Astrocyte of the spinal cord (primary cell): ENCODE measurements around the gene GPC4.

Experiments
- DNase-seq: peaks from one replicate; pipeline ENCODE4 v3.0.0; 2011; ENCODE audit warnings: low read depth, low spot score
- H3K4me3 ChIP-seq: 2 replicates; pipeline ENCODE4 v1.5.1; 2011; ENCODE audit warnings: low read depth, mild to moderate bottlenecking, low read length, moderate library complexity
- in situ Hi-C: cut with HindIII; loops from 2 replicates; pipeline ENCODE4 v1.10.0; 2017; ENCODE audit warnings: low sequenced_read_pairs
- TF ChIP-seq, protein P1 (sequence below): IDR thresholded peaks from 2 replicates; pipeline ENCODE4 v1.5.1; 2012; ENCODE audit warnings: low read depth, mild to moderate bottlenecking, low read length, inconsistent platforms

The GPC4 gene

DNA sequence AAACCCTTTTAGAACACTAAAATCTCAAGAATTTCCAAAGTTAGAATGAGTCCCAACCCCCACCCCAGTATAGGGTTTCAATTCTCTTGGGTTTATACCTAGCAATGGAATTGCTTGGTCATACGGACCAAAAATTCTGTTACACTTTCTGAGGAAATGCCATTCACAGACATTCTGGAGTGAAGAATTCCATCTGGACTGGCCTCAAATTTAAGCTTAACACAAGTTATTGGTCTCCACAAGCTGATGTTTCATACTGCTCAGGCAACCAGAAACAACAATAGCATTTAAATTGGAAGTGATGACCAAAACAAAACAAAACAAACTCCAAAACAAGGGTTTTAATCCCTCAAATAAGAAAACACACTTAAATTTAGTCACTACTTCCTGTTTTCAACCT is 51.1 kb downstream of the GPC4 start:
- in situ Hi-C loops = no loop called here
- TF ChIP-seq, protein P1, sequence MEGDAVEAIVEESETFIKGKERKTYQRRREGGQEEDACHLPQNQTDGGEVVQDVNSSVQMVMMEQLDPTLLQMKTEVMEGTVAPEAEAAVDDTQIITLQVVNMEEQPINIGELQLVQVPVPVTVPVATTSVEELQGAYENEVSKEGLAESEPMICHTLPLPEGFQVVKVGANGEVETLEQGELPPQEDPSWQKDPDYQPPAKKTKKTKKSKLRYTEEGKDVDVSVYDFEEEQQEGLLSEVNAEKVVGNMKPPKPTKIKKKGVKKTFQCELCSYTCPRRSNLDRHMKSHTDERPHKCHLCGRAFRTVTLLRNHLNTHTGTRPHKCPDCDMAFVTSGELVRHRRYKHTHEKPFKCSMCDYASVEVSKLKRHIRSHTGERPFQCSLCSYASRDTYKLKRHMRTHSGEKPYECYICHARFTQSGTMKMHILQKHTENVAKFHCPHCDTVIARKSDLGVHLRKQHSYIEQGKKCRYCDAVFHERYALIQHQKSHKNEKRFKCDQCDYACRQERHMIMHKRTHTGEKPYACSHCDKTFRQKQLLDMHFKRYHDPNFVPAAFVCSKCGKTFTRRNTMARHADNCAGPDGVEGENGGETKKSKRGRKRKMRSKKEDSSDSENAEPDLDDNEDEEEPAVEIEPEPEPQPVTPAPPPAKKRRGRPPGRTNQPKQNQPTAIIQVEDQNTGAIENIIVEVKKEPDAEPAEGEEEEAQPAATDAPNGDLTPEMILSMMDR = no peak

DNA sequence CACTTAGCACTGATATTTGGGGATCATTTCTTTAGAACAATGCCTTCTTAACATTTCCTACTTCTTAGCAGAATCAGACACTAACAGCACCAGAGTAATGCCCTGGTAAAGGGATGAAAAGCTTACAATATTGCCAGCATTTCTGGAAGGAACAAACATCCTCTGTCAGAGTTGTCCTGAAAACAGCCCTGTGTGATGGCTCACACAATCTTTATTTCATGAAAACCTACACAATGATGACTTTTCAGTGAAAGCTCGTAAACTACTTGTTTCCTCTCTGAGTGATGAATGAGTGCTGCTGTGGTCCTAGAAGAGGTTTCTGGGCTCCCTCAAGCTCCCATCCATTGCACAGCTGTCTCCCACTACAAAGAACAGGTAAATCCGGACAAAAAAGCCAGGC is 52.8 kb downstream of the GPC4 start:
- DNase-seq = no peak
- H3K4me3 ChIP-seq = no peak overlapping the region
- TF ChIP-seq, protein P1 = no peak
- in situ Hi-C loops = no loop called here

More for the DNA sequence above, 51.1 kb downstream of the GPC4 start:
- H3K4me3 ChIP-seq = no peak overlapping the region
- DNase-seq = no peak

DNA sequence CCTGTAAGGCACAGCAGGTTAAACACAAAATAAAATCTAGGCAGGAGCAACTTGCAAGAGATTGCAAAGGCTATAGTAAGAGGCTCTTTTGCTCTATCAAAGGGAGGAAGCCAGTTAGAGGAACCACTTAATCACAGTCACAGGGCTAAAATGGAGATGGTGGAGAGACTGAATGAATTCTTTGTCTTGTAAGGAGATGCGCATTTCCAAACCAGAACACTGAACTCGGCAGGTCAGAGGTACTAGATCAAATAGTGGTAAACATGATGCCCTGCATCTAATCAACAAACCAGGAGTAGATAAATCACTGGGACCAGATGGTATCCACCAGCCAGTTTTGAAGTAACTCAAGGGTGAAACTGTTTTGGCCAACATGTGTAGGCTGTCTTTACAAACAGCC is 55.8 kb downstream of the GPC4 start:
- H3K4me3 ChIP-seq = no peak overlapping the region
- TF ChIP-seq, protein P1 = no peak
- no peak for DNase-seq
- in situ Hi-C loops = no loop called here

DNA sequence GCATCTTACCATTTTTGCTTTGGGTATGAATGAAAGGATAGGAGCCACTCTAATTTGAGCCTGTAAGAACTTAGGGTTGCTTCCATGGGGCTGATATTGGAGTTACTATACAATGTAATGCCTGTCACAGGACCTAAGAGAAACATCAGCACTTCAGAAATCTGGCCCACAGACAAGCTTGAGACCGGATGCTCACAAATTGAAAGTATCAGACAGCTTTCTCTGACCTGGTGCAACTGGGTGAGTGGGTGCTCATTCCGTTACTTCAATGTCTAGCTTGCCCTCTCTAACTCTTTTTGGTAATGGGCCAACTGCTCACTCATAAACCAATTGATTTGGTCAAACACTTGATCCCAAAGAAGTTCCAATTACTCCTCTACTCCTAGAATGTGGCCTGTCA is 62.1 kb downstream of the GPC4 start:
- in situ Hi-C loops = no loop called here

DNA sequence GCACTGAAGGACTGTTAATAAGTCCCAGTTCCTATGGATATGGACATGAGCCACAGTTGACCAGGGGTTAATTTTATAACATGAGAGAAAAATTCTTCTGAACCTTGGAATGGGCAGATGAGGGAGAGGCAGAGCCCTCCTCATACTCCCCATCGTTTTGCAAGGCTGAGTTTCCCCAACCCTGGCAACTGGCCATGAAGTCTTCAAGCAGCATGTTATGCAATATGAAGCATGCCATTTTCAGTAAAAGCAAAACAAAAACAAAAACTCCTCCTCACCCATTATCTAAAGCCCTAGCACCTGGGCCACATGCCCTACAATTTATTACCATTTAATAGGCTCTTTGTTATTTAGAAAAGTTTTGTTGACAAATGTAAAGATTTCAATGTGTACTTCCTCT is 64.5 kb downstream of the GPC4 start:
- no peak overlapping the region for H3K4me3 ChIP-seq
- TF ChIP-seq, protein P1 = no peak
- DNase-seq = no peak
- in situ Hi-C loops = no loop called here

More for the DNA sequence above, 62.1 kb downstream of the GPC4 start:
- TF ChIP-seq, protein P1 = no peak
- H3K4me3 ChIP-seq = no peak overlapping the region
- DNase-seq = no peak

DNA sequence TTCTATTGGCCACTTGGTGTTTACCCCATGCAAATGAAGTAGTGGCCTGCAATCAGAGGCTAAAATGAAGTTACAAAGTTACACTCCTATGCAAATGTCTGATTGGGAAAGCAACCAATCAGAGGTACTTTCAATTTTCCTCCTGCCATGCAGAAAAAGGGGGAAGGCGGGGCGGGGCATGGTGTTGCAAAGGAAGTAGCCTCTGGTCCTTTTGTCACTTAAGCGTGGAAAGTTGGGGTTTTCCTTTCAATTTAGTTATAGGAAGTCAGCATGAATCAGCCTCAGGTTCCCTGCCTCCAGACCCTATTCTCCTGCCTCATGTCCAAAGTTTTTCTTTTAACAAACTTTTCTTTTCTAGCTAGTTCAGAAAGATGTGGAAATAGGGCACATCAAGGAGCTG is 69.3 kb downstream of the GPC4 start:
- TF ChIP-seq, protein P1 = no peak
- no peak for DNase-seq
- no peak overlapping the region for H3K4me3 ChIP-seq
- in situ Hi-C loops = no loop called here

DNA sequence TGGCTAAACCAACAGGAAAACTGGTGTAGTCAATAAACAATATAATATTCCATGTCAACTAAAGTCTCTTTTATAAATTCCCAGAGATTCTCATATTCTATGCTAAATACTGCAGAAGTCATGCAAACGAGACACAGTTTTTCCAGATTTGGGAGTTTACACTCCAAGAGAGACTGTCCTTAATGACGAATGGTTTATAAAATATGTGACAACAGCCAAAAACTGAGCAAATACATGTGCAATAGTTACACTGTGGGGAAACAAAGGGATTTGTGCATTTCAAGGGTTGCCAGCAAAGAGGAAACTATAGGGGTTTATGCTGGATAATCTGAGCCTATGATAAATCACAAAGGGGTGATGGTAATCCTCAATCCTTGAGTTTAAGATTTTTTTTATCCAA is 75.7 kb downstream of the GPC4 start:
- in situ Hi-C loops = no loop called here
- no peak overlapping the region for H3K4me3 ChIP-seq
- no peak for DNase-seq
- TF ChIP-seq, protein P1 = no peak
